CD14-positive monocyte (primary cell): ENCODE measurements around the gene CRB2. TPM values are rescaled to one million over a fixed set of nuclear protein-coding genes. Genes with fewer than 3 reads are reported as not detected.
A peak's percentile ranks its signal among the peaks of the same experiment; 100 is the strongest.

Experiments
- DNase-seq, 3 donors: peaks; one replicate each; pipeline ENCODE4 v3.0.0-alpha.2; 2011 to 2022
- H2AFZ ChIP-seq: 2 replicates; pipeline ENCODE4 v1.6.0; 2012; ENCODE audit warnings: mild to moderate bottlenecking, low read depth, low read length, inconsistent platforms; ENCODE audit not compliant: insufficient read depth, poor library complexity, severe bottlenecking
- H3K27ac ChIP-seq, 2 donors: 1 replicate in 1 of 2; 2 replicates in 1 of 2; pipeline ENCODE4 v1.5.1; 2012 to 2013; ENCODE audit warnings: low read length in 2 of 2, control low read depth in 1 of 2, inconsistent platforms in 1 of 2, low read depth in 1 of 2, mild to moderate bottlenecking in 1 of 2
- H3K27me3 ChIP-seq, 2 donors: one replicate each; pipeline versions ENCODE4 v1.6.0 to v1.6.1; 2011 to 2013; ENCODE audit warnings: low read length in 2 of 2; ENCODE audit not compliant: control insufficient read depth in 2 of 2, insufficient read depth in 2 of 2
- H3K36me3 ChIP-seq, 2 donors: replicated peaks in 1 of 2; 1 replicate in 1 of 2; 2 replicates in 1 of 2; pipeline versions ENCODE4 v1.5.1 to v1.6.1; 2012 to 2013; ENCODE audit warnings: low read length in 2 of 2, control low read depth in 1 of 2, inconsistent platforms in 1 of 2, mild to moderate bottlenecking in 1 of 2; ENCODE audit not compliant: insufficient read depth in 2 of 2, control insufficient read depth in 1 of 2
- H3K4me1 ChIP-seq, 2 donors: 1 replicate in 1 of 2; 2 replicates in 1 of 2; pipeline versions ENCODE4 v1.5.1 to v1.6.1; 2012 to 2013; ENCODE audit warnings: low read length in 2 of 2, control low read depth in 1 of 2, inconsistent platforms in 1 of 2, mild to moderate bottlenecking in 1 of 2, moderate library complexity in 1 of 2; ENCODE audit not compliant: insufficient read depth in 2 of 2, control insufficient read depth in 1 of 2
- H3K4me2 ChIP-seq: replicated peaks from 2 replicates; pipeline ENCODE3; 2012; ENCODE audit warnings: low read length, moderate library complexity, mild to moderate bottlenecking; ENCODE audit not compliant: poor library complexity, severe bottlenecking; ENCODE audit errors: extremely low read depth
- H3K4me3 ChIP-seq, 3 experiments: fragments of 200-600 bp in 1 of 3; sonication (generic) in 1 of 3; replicated peaks in 1 of 3; 1 replicate in 2 of 3; 2 replicates in 1 of 3; pipeline ENCODE4 v1.5.1; 2011 to 2013; ENCODE audit warnings: low read length in 3 of 3, mild to moderate bottlenecking in 3 of 3, control low read depth in 2 of 3, low read depth in 2 of 3, inconsistent platforms in 1 of 3, moderate library complexity in 1 of 3
- H3K79me2 ChIP-seq: 2 replicates; pipeline ENCODE4 v1.6.0; 2012; ENCODE audit warnings: mild to moderate bottlenecking, control low read depth, inconsistent platforms, low read length, moderate library complexity; ENCODE audit not compliant: insufficient read depth
- H3K9ac ChIP-seq: 2 replicates; pipeline ENCODE4 v1.6.0; 2017; ENCODE audit warnings: low read length, mild to moderate bottlenecking; ENCODE audit not compliant: insufficient read depth, poor library complexity, severe bottlenecking
- H3K9me3 ChIP-seq, 2 donors: replicated peaks in 1 of 2; 1 replicate in 1 of 2; 2 replicates in 1 of 2; pipeline versions ENCODE4 v1.5.1 to v1.6.1; 2012 to 2013; ENCODE audit warnings: low read length in 2 of 2, control low read depth in 1 of 2; ENCODE audit not compliant: control insufficient read depth in 1 of 2, insufficient read depth in 1 of 2
- H4K20me1 ChIP-seq: 2 replicates; pipeline ENCODE4 v1.6.0; 2012; ENCODE audit warnings: mild to moderate bottlenecking, low read length, control low read depth, moderate library complexity; ENCODE audit not compliant: insufficient read depth
- H3K27ac Mint-ChIP-seq, 7 donors: one replicate each; pipeline ENCODE4 v1.8.0; 2020; ENCODE audit warnings: mild to moderate bottlenecking in 7 of 7, mixed read lengths in 7 of 7, moderate library complexity in 6 of 7, inconsistent platforms in 2 of 7
- H3K27me3 Mint-ChIP-seq, 3 donors: one replicate each; pipeline ENCODE4 v1.8.0; 2021 to 2022; ENCODE audit warnings: low read depth in 3 of 3, mild to moderate bottlenecking in 3 of 3, mixed read lengths in 3 of 3, moderate library complexity in 3 of 3, inconsistent platforms in 1 of 3
- H3K36me3 Mint-ChIP-seq, 2 donors: one replicate each; pipeline ENCODE4 v1.8.0; 2020; ENCODE audit warnings: mixed read lengths in 2 of 2, inconsistent platforms in 1 of 2, mild to moderate bottlenecking in 1 of 2
- H3K4me1 Mint-ChIP-seq: one replicate; pipeline ENCODE4 v1.8.0; 2020; ENCODE audit warnings: mild to moderate bottlenecking, mixed read lengths
- H3K4me3 Mint-ChIP-seq, 2 donors: one replicate each; pipeline ENCODE4 v1.8.0; 2020; ENCODE audit warnings: mild to moderate bottlenecking in 2 of 2, mixed read lengths in 2 of 2, moderate library complexity in 1 of 2
- H3K9me3 Mint-ChIP-seq, 7 donors: one replicate each; pipeline ENCODE4 v1.8.0; 2020 to 2022; ENCODE audit warnings: mixed read lengths in 7 of 7, mild to moderate bottlenecking in 6 of 7, moderate library complexity in 6 of 7, inconsistent platforms in 2 of 7
- CTCF ChIP-seq: fragments of 200-600 bp; IDR thresholded peaks from one replicate; pipeline ENCODE4 v1.8.0; 2022; ENCODE audit warnings: antibody characterized with exemption, mild to moderate bottlenecking
- WGBS: methylation state at CpG from one replicate; pipeline ENCODE4 v1.1.5; 2013; ENCODE audit warnings: missing lambda C conversion rate; ENCODE audit not compliant: insufficient coverage; 5-methylcytosine and 5-hydroxymethylcytosine counted together
- intact Hi-C, 2 donors: fragments of 100-400 bp; cut with micrococcal nuclease; formaldehyde crosslinking; loops; one replicate each; pipeline versions ENCODE4 v1.15.0 to v1.15.1; 2023
- polyA plus RNA-seq, 3 donors: library from polyadenylated mRNA; depleted of rRNA in 1 of 3; unstranded in 2 of 3; stranded (reverse) in 1 of 3; fragments of 300-500 nt in 2 of 3; fragments of >200 nt in 1 of 3; fragmentation: Illumina TruSeq in 2 of 3; gene quantifications; 1 replicate in 2 of 3; 2 replicates in 1 of 3; pipeline ENCODE4 v1.2.3, GENCODE V29; 2012 to 2021

CRB2 gene
- polyA plus RNA-seq, 3 donors, result not detected

- Histone ChIP-seq H3K36me3 (no peaks in the 10 kb centered on the region), H3K4me3 (no peak overlapping the region), H2AFZ (no peak overlapping the region), H3K9me3 (no peaks in the 10 kb centered on the region), H3K9ac (no peak overlapping the region), H3K27ac (no peak overlapping the region), H4K20me1 (no peaks in the 10 kb centered on the region), H3K4me2 (no peak overlapping the region), H3K79me2 (no peaks in the 10 kb centered on the region), H3K27me3 (peaks cover 0 to 15% of the 10 kb centered on the region in 2 donors), H3K4me1 (peaks cover 19 to 22% of the 10 kb centered on the region in 2 donors)
- TF ChIP-seq CTCF, result no peak
- peaks cover 17 to 24% (median 20%) of the 10 kb centered on the region in 3 donors for H3K27me3 Mint-ChIP-seq
- no peak for DNase-seq
- WGBS, result 85% methylated on average over 2 of the region's 6 CpGs
- peaks cover 0 to 2% of the 10 kb centered on the region in 2 donors for H3K36me3 Mint-ChIP-seq
- no peak overlapping the region for H3K4me3 Mint-ChIP-seq
- H3K9me3 Mint-ChIP-seq, result peaks cover 0 to 1% (median 0%) of the 10 kb centered on the region in 7 donors
- H3K27ac Mint-ChIP-seq, result peak overlapping the region in 3 of 7 donors; percentile 5 to 27 (median 7)
- intact Hi-C loops, result loop anchor here (5.0 to 10.0 kb wide), 2 partner anchors 67 to 75 kb away; partner anchors contain the start of gene STRBP (in 1 of the 2)
- H3K4me1 Mint-ChIP-seq, result peaks cover 26% of the 10 kb centered on the region
These were observed 14.2 kb upstream of the CRB2 start for GRCh38 chr9:123341816-123342215.

- Histone ChIP-seq H3K79me2 (no peaks in the 10 kb centered on the region), H4K20me1 (no peaks in the 10 kb centered on the region), H3K4me3 (no peak overlapping the region), H3K4me1 (peaks cover 19 to 22% of the 10 kb centered on the region in 2 donors), H3K27ac (no peak overlapping the region), H3K9ac (no peak overlapping the region), H3K27me3 (peaks cover 0 to 15% of the 10 kb centered on the region in 2 donors), H3K4me2 (no peak overlapping the region), H3K9me3 (no peaks in the 10 kb centered on the region), H3K36me3 (no peaks in the 10 kb centered on the region), H2AFZ (no peak overlapping the region)
- Mint-ChIP-seq H3K4me1 (peaks cover 26% of the 10 kb centered on the region), H3K9me3 (peaks cover 0 to 1% (median 0%) of the 10 kb centered on the region in 7 donors), H3K4me3 (no peak overlapping the region), H3K36me3 (peaks cover 0 to 2% of the 10 kb centered on the region in 2 donors), H3K27me3 (peaks cover 17 to 24% (median 20%) of the 10 kb centered on the region in 3 donors), H3K27ac (peak overlapping the region in 1 of 7 donors; percentile 5)
- intact Hi-C loops, result loop anchor here (5.0 to 10.0 kb wide), 2 partner anchors 67 to 75 kb away; partner anchors contain the start of gene STRBP (in 1 of the 2)
- no peak for DNase-seq
- TF ChIP-seq CTCF, result no peak
- 92% methylated on average over 3 of the region's 5 CpGs for WGBS
These were observed 13.8 kb upstream of the CRB2 start for GRCh38 chr9:123342247-123342646.
